Activated T-helper 17 cell treated with anti-CD3 and anti-CD28 coated beads, Interleukin-2, amount 50 U/mL, for 72 hours (primary cell): ENCODE measurements around the gene OR2V1. TPM values are rescaled to one million over a fixed set of nuclear protein-coding genes. Genes with fewer than 3 reads are reported as not detected.
"Not testable (repeated sequence)": the region's sequence is repeated elsewhere in the genome, so short reads cannot be mapped to it uniquely, and the experiment has no call there.

ENCODE experiments used
- ATAC-seq: fragments of 150-1000 bp; cut with Tn5 transposase; replicated peaks from 2 replicates; pipeline ENCODE4 v1.10.0; 2021; ENCODE audit warnings: mild to moderate bottlenecking, moderate library complexity
- H3K27ac Mint-ChIP-seq: one replicate; pipeline ENCODE4 v1.8.0; 2022; ENCODE audit warnings: mixed read lengths
- H3K27me3 Mint-ChIP-seq: one replicate; pipeline ENCODE4 v1.8.0; 2022; ENCODE audit warnings: mixed read lengths
- H3K36me3 Mint-ChIP-seq: one replicate; pipeline ENCODE4 v1.8.0; 2022; ENCODE audit warnings: low read depth, mild to moderate bottlenecking, mixed read lengths
- H3K4me1 Mint-ChIP-seq: one replicate; pipeline ENCODE4 v1.8.0; 2022; ENCODE audit warnings: mixed read lengths
- H3K4me3 Mint-ChIP-seq: one replicate; pipeline ENCODE4 v1.8.0; 2022; ENCODE audit warnings: mild to moderate bottlenecking, mixed read lengths
- H3K9me3 Mint-ChIP-seq: one replicate; pipeline ENCODE4 v1.8.0; 2022; ENCODE audit warnings: mixed read lengths
- total RNA-seq, 2 donors: library from RNA; stranded (reverse); gene quantifications; one replicate each; pipeline ENCODE4 v1.2.3, GENCODE V29; 2022

Gene OR2V1
- total RNA-seq, 2 donors from 2014 or later: not detected

DNA sequence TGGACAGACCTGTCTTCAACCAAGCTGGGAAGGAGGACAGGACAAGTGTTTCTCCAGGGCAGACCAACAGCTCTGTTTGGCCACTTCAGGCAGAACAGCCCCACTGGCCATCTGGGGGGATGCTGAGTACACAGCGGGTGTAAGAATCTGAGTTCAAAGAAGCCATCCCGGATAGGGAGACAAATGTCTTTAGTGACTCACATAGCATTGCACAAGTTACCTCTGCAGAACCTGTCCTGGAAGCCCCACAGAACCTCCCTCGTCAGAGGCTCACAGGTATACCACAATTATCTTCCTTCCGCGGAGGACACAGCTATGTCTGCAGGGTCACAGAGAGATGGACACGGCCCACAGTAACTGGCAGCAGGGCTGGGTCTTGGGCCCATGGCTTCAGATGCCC, 18.4 kb upstream of the OR2V1 start:
- H3K27me3 Mint-ChIP-seq: peaks cover 42% of the 10 kb centered on the region
- ATAC-seq: no peak
- peaks cover 5% of the 10 kb centered on the region for H3K4me1 Mint-ChIP-seq
- no peaks in the 10 kb centered on the region for H3K36me3 Mint-ChIP-seq
- no peaks in the 10 kb centered on the region for H3K9me3 Mint-ChIP-seq
- no peak overlapping the region for H3K4me3 Mint-ChIP-seq
- no peak overlapping the region for H3K27ac Mint-ChIP-seq

DNA sequence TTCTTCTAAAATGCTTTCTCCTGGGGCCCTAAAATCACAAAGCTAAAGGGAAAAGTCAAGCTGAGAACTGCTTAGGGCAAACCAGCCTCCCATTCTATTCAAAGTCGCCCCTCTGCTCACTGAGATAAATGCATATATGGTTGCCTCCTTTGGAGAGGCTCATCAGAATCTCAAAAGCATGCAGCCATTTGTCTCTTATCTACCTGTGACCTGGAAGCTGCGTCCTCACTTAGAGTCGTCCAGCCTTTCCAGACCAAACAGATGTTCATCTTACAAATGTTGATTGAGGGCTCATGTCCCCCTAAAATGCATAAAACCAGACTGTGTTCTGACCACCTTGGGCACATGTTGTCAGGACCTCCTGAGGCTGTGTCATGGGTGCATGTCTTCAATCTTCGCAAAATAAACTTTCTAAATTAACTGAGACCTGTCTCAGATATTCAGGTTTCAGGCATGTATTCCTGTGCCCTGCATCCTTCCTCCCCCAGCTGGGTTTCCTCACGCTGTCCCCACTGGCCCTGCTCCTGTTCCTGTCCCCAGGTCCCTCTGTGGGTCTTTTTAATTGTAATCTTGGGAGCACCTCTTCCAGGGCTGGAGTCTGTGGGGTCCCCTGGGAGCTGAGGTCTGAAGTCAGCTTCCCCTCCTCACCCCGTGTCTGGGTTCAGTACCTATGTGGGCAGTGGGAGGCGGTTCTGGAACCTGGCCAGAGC, 16.1 kb upstream of the OR2V1 start, which contains the start of gene OR2V2:
Gene OR2V2, plus strand, starts transcription at position 660 of the 710 bp plus-strand sequence. CDS start 7,357 bp downstream, outside the sequence.
- not testable (repeated sequence) for H3K9me3 Mint-ChIP-seq, H3K4me3 Mint-ChIP-seq, H3K36me3 Mint-ChIP-seq, H3K4me1 Mint-ChIP-seq, ATAC-seq
- peaks cover 52% of the 10 kb centered on the region for H3K27me3 Mint-ChIP-seq
- peak within 1 kb of the TSS; percentile 31 for H3K27ac Mint-ChIP-seq

DNA sequence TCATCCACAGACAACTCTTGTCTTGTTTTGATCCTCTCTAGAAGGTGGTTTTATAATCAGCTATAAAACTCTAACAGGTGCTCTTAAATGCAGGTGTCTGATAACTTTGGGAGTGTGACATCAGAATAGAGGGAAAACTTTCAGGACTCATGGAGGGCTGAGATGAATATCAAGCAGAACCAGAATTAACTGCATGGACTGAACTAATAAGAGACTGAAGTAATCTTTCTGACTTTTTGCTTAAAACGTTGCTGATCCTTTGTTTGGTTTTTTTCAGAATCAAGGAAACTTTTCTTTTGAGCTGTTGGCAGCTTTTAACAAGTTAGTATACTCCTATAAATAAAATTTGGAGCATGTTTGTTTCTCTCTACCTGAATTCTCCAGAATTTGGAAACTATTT, 14.2 kb upstream of the OR2V1 start:
- H3K4me1 Mint-ChIP-seq: no peaks in the 10 kb centered on the region
- peaks cover 3% of the 10 kb centered on the region for H3K9me3 Mint-ChIP-seq
- ATAC-seq: no peak
- H3K27me3 Mint-ChIP-seq: peaks cover 47% of the 10 kb centered on the region
- no peak overlapping the region for H3K4me3 Mint-ChIP-seq
- H3K36me3 Mint-ChIP-seq: no peaks in the 10 kb centered on the region
- H3K27ac Mint-ChIP-seq: no peak overlapping the region

DNA sequence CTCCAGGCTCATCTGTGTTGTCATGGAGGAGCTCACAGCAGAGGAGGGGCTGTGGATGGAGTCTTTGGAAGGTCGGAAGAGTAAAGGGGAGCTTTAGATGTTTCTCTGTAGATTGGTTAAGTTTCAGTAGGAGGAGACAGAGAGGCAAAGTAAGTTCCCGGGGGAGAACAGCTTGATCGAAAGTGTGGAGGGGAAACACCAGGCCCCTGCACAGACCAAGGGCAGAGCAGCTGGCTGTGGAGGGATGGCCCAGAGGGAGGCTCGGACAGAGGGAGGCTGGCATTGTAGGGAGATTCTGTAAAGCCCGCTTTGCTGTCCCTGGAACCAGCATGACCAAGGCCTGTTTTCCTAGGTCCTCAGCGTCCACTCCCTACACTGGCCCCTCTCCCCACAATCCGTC, 11.1 kb upstream of the OR2V1 start:
- Mint-ChIP-seq H3K27me3 (peaks cover 26% of the 10 kb centered on the region), H3K4me3 (no peak overlapping the region), H3K36me3 (no peaks in the 10 kb centered on the region), H3K27ac (no peak overlapping the region), H3K4me1 (no peaks in the 10 kb centered on the region), H3K9me3 (peaks cover 17% of the 10 kb centered on the region)
- ATAC-seq: no peak

DNA sequence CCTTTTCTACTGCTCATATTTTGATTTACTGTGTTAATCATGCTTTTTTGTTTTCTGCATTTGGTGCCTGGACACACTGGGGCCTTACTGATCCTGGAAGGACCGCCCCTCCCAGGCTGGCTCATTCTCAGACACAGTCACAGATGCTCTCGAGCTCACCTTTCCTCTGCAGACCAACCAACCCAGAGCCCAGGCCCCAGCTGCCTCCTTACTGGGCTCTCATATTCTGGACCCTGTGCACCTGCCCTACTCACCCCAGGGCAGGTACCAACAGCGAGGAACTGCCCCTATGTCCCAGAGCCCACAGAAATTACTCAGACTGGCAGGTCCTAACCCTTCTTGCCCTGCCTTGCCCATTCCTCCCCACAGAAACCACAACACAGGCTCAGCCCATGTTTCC, 9.8 kb upstream of the OR2V1 start:
- peaks cover 17% of the 10 kb centered on the region for H3K9me3 Mint-ChIP-seq
- peaks cover 19% of the 10 kb centered on the region for H3K27me3 Mint-ChIP-seq
- no peak for ATAC-seq
- H3K4me3 Mint-ChIP-seq: no peak overlapping the region
- no peaks in the 10 kb centered on the region for H3K4me1 Mint-ChIP-seq
- no peaks in the 10 kb centered on the region for H3K36me3 Mint-ChIP-seq
- no peak overlapping the region for H3K27ac Mint-ChIP-seq

DNA sequence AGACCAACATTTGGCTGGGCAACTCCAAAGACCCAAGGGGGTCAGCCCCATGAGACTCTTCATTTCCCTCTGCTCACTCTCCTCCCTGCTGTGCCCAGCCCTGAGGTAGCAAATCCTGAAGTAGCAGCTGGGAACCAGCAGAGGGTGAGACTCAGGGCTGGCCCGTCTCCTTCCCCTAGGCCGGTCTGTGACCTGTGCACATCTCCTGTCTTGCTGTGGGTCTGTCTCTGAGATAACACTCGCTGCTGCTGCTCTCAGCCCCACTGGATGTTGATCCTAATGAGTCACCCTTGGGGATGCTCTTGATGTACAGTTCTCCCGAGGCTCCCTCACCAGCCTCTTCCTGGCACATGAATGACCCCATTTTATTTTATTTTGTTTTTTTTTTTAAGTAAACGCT, 7.3 kb upstream of the OR2V1 start:
- Mint-ChIP-seq H3K27me3 (peaks cover 22% of the 10 kb centered on the region), H3K4me3 (no peak overlapping the region), H3K4me1 (no peaks in the 10 kb centered on the region), H3K36me3 (no peaks in the 10 kb centered on the region), H3K27ac (no peak overlapping the region), H3K9me3 (peaks cover 21% of the 10 kb centered on the region)
- ATAC-seq: no peak

DNA sequence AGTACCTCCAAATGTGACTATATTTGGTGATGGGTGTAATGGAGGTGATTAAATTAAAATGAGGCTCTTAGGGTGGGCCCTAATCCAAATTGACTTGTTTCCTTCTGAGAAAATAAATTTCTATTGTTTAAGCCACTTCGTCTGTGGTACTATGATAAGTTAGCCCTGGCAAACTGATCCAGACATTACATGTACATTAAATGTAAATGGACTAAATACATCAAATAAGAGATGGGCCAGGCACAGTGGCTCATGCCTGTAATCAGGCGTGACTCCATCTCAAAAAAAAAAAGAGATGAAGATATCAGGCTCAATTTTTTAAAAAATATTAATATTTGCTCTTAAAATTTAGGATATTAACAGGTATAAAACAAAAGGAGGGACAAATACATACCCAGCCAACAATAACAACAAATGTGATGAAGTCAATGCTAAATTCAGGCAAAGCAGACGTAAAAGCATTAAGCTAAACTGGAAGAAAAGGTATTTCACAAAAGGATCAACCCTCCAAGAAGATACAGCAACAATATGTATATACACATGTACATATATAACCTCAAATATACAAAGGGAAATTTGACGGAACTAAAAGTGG, 5.5 kb upstream of the OR2V1 start:
- Mint-ChIP-seq H3K4me3 (no peak overlapping the region), H3K27me3 (peaks cover 28% of the 10 kb centered on the region), H3K9me3 (peaks cover 21% of the 10 kb centered on the region), H3K36me3 (no peaks in the 10 kb centered on the region), H3K4me1 (no peaks in the 10 kb centered on the region), H3K27ac (no peak overlapping the region)
- no peak for ATAC-seq

DNA sequence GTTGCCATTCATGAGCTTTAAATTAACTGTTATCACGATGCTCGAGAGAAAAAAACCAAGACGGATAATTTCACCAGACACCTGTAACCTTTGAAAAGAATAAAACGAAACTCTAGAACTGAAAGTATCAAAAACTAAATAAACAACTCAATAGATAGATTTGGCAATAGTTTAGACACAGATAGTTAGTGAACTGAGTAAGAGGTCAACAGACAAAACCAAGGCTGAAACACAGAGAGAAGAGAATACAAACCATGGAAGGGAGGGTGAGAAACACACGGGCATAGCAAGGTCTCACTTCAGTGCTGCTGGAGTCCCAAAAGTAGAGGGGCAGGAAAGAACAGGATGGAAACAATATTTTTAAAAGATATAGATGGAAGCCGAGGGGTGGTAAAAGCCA, 3.3 kb upstream of the OR2V1 start:
- Mint-ChIP-seq H3K27me3 (peaks cover 37% of the 10 kb centered on the region), H3K4me1 (no peaks in the 10 kb centered on the region)

DNA sequence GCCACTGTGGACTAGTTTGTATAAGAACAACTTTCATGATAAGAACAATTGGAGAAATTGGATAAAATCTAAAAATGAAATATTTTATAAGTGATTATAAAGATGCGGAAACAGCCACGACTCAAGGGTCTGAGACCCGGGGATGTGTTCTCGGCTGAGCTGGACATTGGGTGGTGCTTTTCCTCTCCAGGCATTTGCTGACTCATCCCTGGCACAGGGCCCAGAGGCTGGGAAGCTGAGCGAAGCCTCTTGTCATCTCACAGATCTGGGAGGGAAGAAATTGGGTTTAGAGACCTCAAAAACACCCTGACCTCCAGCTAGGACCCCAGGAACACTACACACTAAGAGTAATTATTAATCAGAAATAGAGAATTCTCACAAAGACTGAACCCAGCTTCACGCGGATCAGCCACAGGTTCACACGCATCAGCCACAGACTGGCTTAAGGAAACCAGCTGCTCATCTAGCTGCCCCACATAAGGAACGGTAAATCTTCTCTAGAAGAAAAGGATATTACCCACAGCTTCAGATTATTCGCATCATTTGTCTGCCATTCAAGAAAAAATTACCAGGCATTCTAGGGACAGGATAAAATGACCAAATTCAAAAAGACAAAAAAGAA, 2.8 kb upstream of the OR2V1 start:
- H3K4me1 Mint-ChIP-seq: no peaks in the 10 kb centered on the region
- H3K27ac Mint-ChIP-seq: no peak overlapping the region
- ATAC-seq: no peak
- H3K27me3 Mint-ChIP-seq: peaks cover 39% of the 10 kb centered on the region
- peaks cover 7% of the 10 kb centered on the region for H3K9me3 Mint-ChIP-seq
- H3K36me3 Mint-ChIP-seq: no peaks in the 10 kb centered on the region
- no peak overlapping the region for H3K4me3 Mint-ChIP-seq

More for the DNA sequence above, 3.3 kb upstream of the OR2V1 start:
- Mint-ChIP-seq H3K9me3 (peaks cover 11% of the 10 kb centered on the region), H3K27ac (no peak overlapping the region), H3K36me3 (no peaks in the 10 kb centered on the region), H3K4me3 (no peak overlapping the region)
- no peak for ATAC-seq

DNA sequence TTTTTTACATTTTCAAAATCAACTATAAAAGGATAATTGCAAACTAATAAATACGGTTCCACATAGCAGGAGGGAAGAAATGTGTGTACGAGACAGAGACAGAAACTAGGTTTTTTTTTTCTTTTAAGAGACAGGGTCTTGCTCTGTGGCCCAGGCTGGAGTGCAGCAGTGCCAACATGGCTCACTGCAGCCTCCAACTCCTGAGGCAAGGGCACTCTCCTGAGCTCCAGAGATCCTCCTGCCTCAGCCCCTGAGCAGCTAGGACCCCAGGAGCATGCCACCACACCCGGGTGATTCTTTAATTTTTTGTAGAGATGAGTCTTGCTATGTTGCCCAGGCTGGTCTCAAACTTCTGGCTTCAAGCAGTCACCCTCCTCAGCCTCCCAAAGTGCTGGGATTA, 2.1 kb upstream of the OR2V1 start:
- Mint-ChIP-seq H3K4me1 (no peaks in the 10 kb centered on the region), H3K9me3 (peaks cover 4% of the 10 kb centered on the region), H3K36me3 (no peaks in the 10 kb centered on the region)

DNA sequence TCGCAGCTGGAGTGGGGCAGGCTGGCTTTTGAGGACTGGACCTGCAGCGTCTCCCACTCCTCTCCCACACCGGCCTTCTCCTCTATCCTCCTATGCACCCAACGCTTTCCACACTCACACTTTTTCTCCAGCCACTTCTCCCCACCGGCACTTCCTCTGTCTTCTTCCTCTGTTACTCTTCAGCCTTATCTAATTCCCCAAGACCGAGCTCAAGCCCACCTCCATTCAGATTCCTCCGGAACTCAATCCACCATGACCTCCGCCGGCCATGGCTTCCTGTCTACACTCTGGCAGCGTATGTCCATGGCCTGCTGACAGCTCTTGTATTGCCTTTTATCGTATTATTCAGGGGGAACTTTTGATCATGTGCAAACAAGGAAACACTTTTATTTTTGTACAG, 545 bp upstream of the OR2V1 start:
- Mint-ChIP-seq H3K27me3 (peaks cover 50% of the 10 kb centered on the region), H3K4me3 (no peak overlapping the region), H3K9me3 (peaks cover 4% of the 10 kb centered on the region), H3K27ac (no peak overlapping the region), H3K36me3 (no peaks in the 10 kb centered on the region), H3K4me1 (no peaks in the 10 kb centered on the region)
- no peak for ATAC-seq

More for the DNA sequence above, 2.1 kb upstream of the OR2V1 start:
- no peak overlapping the region for H3K4me3 Mint-ChIP-seq
- no peak overlapping the region for H3K27ac Mint-ChIP-seq
- peaks cover 45% of the 10 kb centered on the region for H3K27me3 Mint-ChIP-seq
- ATAC-seq: no peak

DNA sequence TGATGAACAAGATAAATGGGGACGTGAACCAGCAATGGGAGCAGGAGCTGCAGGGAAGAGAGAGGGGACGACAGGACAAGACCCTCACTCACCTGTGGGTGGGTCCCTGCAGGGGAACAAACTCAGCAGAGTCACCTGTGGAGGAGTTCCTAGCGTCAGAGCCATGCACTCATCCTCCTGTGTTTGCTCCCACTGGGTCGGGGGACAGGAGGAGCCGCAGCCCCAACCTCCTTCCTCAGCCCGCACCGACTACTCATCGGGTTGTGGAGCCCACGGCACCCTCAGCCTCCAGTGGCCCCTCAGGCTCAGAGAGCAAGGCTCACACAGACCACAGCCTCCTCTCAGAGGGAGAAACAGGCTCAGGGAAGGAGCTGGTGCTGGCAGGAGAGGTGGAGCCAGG, 888 bp downstream of the OR2V1 start:
- not testable (repeated sequence) for H3K27ac Mint-ChIP-seq, H3K4me1 Mint-ChIP-seq, ATAC-seq, H3K9me3 Mint-ChIP-seq, H3K4me3 Mint-ChIP-seq, H3K36me3 Mint-ChIP-seq
- H3K27me3 Mint-ChIP-seq: peaks cover 54% of the 10 kb centered on the region

DNA sequence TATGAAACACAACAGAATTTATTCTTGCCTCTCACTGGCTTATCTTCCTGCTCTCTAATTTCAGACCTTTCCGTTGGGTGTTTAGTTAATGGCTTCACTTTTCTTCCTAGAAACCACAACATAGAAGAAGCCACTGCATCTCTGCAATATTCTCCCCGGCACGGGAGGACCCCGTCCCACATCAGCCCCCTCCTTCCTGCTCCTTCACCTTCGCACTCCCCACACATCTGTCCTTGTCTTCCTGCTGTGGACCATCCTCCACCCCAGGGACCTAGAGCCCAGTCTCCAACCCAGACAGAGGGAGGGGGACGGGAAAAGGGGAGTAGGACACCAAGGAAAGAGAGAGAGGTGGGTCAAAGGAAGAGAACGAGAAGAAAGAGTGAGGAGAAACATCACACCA, 1.4 kb downstream of the OR2V1 start:
- Mint-ChIP-seq H3K36me3 (no peaks in the 10 kb centered on the region), H3K27ac (no peak overlapping the region), H3K27me3 (peaks cover 56% of the 10 kb centered on the region), H3K4me3 (no peak overlapping the region), H3K9me3 (peaks cover 4% of the 10 kb centered on the region), H3K4me1 (no peaks in the 10 kb centered on the region)
- no peak for ATAC-seq

DNA sequence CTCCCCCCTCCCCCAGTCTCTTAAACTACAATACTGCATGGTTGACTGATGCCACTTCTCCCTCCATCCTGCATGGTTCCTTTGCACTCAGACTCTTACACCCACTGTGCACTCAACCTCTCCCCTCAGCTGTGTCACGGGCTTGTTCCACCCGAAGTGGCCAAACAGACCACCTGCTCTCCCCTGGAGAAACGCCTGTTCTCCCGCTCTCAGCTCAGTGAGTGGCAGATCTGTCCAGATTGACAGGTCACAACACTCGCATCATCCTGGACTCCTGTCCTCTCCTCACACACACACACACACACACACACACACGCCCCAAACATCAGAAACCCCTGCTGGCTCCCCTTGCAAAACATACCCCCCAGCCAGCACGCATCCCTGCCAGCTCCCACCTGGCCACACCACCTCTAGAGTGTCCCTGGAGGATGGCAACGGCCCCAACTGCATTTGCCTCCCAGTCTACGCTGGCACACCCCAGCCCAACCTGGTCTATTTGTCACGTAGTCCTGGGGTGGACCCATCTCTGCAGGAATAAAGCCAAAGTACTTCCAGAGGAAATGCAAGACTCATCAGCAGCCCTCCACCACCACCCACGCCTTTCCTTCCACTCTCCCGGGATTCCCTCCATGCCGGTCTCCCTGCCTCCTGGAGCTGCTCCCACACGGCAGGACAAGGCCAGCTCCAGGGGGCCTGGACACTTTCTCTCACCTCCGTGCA, 2.9 kb downstream of the OR2V1 start:
- no peak for ATAC-seq
- H3K4me1 Mint-ChIP-seq: no peaks in the 10 kb centered on the region
- H3K36me3 Mint-ChIP-seq: no peaks in the 10 kb centered on the region
- H3K27ac Mint-ChIP-seq: no peak overlapping the region
- peaks cover 56% of the 10 kb centered on the region for H3K27me3 Mint-ChIP-seq
- no peak overlapping the region for H3K4me3 Mint-ChIP-seq
- H3K9me3 Mint-ChIP-seq: peaks cover 7% of the 10 kb centered on the region
